Medulla oblongata (tissue), 1 donor: ENCODE results near the gene SIRPB1.
A peak's percentile ranks its signal among the peaks of the same experiment; 100 is the strongest.
"Not testable (repeated sequence)": the region's sequence is repeated elsewhere in the genome, so short reads cannot be mapped to it uniquely, and the experiment has no call there.

Source experiments
- DNase-seq: peaks from one replicate; pipeline ENCODE4 v3.0.0-alpha.2; 2015; ENCODE audit errors: extremely low spot score

SIRPB1 gene

GRCh38 chr20:1595333-1595732 is 24.5 kb downstream of the SIRPB1 start:
- no peak for DNase-seq

DNA sequence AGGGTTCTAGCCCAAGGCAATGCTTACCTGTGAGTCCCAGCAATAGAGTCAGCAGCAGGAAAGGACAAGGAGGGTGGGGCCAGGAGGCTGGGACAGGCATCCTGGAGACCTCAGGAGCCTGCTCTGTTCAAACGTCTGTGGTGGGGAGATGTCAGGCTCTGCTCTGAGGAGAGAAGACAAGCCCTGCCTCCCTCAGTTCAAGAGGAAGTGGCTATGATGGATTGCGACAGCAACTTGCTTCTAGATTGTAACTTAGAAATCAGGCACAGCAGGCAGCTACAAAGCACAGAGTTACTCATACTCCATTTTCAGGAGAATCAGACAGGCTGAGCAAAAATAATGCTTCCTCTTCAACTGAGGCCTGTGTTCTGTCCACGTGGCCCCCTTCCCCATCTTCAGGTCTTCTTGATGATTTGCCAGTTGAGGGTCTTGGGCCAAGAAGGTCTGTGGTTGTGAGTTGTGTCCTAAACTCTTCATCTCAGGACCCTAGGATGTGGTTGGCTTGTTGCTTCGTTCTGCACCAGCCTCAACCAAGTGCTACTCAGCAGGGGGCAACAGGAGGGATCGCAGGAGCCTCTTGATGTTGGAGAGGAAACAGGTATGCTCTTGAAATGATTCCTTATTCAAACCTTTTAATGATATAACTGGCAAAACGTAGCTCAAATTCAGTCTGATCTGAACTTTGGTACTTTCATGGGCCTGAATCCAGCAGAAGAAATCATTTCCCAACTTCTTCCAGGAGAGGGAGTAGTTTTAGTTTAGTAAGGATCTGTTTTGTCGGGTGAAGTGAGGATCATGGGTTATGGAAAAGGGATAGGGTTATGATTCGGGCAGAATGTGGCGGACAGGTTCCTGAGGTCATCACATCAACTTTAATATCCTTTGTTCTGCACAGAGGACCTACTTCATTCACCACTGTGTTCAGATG is 31.0 kb downstream of the SIRPB1 start:
- no peak for DNase-seq

- DNase-seq, result no peak
These were observed 31.9 kb downstream of the SIRPB1 start for GRCh38 chr20:1587781-1588532.

GRCh38 chr20:1579488-1579887 is 40.3 kb downstream of the SIRPB1 start:
- peak; percentile 1 for DNase-seq

DNA sequence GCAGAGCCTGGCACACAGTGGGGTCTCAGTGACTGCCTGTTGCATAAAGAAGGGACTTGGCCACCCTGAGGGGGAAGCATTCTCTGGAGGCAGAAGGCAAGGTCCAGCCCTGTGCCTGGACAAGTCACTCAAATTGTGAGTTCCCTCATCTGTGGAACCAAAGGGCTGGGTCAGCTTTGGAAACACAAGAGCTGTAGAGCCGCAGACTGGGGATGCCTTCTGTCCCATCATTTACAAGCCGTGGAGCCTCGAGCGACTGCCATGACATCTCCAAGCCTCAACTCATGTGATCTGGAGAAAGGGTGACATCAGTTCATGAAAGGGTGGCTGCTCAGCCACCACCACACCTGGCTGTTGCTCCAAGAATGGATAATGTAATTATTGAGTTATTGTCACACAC is 41.9 kb downstream of the SIRPB1 start:
- peak; percentile 0 for DNase-seq

DNA sequence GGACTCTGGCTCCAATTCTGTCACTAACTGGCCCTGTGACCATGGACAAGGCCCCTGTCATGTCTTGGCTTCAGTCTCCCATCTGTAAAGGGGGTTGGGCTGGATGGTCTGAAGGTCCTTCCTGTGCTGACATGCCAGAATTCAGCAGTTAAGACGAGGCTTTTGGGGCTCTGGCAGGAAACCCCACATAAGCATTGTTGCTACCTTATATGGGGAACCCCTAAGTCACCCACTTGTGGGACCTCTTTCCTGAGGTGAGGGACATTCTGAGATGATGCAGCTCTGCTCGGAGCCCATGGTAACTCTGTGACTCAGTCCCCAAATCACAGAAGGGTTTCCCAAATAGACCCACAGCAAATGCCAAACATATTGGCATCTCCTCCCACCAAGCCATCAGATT is 42.5 kb downstream of the SIRPB1 start:
- peak; percentile 0 for DNase-seq

- DNase-seq, result peak; percentile 0
These were observed 43.2 kb downstream of the SIRPB1 start for GRCh38 chr20:1576641-1577040.

GRCh38 chr20:1576003-1576402 is 43.8 kb downstream of the SIRPB1 start:
- DNase-seq, result not testable (repeated sequence)

DNA sequence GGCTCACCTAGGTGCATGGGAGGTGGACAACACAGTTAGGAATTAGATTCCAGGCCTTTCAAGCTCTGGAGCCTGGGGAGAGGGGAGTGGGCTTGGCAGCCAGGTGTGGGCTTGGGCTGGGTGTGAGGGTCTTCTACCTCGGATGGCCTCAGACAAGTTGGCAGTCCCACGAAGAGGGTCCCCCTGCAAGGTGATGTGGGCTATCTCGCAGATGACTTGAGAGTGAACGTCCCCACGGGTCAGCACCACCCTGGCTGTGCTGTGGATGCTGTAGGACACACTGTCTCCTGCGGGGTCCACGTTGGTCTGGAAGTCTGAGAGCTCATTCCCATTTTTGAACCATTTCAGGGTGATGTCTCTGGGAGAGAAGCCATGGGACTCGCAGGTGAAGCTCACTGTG is 48.2 kb downstream of the SIRPB1 start:
- DNase-seq, result not testable (repeated sequence)
